Neural progenitor cell (in vitro differentiated cells): ENCODE data around the gene TSC22D3.

ENCODE experiments used
- CTCF ChIP-seq: fragments of 200-600 bp; sonication (generic); IDR thresholded peaks from 2 replicates; pipeline ENCODE4 v1.5.1; 2017; ENCODE audit warnings: antibody characterized with exemption, mild to moderate bottlenecking
- EZH2 ChIP-seq: fragments of 200-600 bp; sonication (generic); IDR thresholded peaks from 2 replicates; pipeline ENCODE4 v1.6.1; 2017; ENCODE audit warnings: antibody characterized with exemption, mild to moderate bottlenecking, moderate library complexity
- EZH2phosphoT487 ChIP-seq: fragments of 200-600 bp; sonication (generic); IDR thresholded peaks from 2 replicates; pipeline ENCODE4 v1.6.1; 2017; ENCODE audit warnings: antibody characterized with exemption

GRCh38 chrX:107669261-107669660 is 106.3 kb downstream of the TSC22D3 start:
- TF ChIP-seq CTCF (no peak), EZH2 (no peak), EZH2phosphoT487 (no peak)
